ENCODE measurements around the gene ERFL. TPM values are rescaled to one million over a fixed set of nuclear protein-coding genes. Genes with fewer than 3 reads are reported as not detected.

Gene ERFL
- total RNA-seq, 5 donors from 2014 or later (not counting 1 experiment from before 2014, with no cell fraction given): 5.9 to 8.5 (median 6.3) TPM

GRCh38 chr19:41902594-41902993 lies 25.7 kb downstream of the ERFL start:
- POLR2A ChIA-PET: no interaction called here
- no peak overlapping the region for H3K27ac Mint-ChIP-seq

GRCh38 chr19:41901707-41902360 lies 26.4 kb downstream of the ERFL start:
- Histone ChIP-seq H3K36me3 (ENCODE audit: control insufficient read depth in 2 of 2, extremely low read depth in 1 of 2, insufficient read depth in 1 of 2, low read length in 1 of 2) (peaks cover 37 to 93% of the 10 kb centered on the region in 2 donors), H3K4me1 (ENCODE audit: control insufficient read depth in 1 of 2, extremely low read depth in 1 of 2, insufficient read depth in 2 of 2, low read length in 2 of 2) (peaks cover 0 to 65% of the 10 kb centered on the region in 2 experiments), H3K4me3 (ENCODE audit: control insufficient read depth in 1 of 2, extremely low read depth in 1 of 2, low read length in 1 of 2) (no peak overlapping the region), H3K27ac (ENCODE audit: low read length) (no peak overlapping the region), H3K27me3 (replicated peaks in 1 of 2; ENCODE audit: control insufficient read depth in 2 of 2, extremely low read depth in 1 of 2, insufficient read depth in 2 of 2, low read length in 1 of 2) (no peaks in the 10 kb centered on the region), H3K9me3 (no peaks in the 10 kb centered on the region)
- H3K27ac Mint-ChIP-seq: peak overlapping the region in 1 of 2 donors; percentile 68
- no peak overlapping the region for H3K4me3 Mint-ChIP-seq
- peaks cover 39 to 61% (median 60%) of the 10 kb centered on the region in 3 donors for H3K4me1 Mint-ChIP-seq
- ChIA-PET POLR2A (no interaction called here), CTCF (no interaction called here)
- H3K27me3 Mint-ChIP-seq: no peaks in the 10 kb centered on the region
- DNase-seq (no peak), ATAC-seq (replicated peaks in 1 of 4) (no peak)
- WGBS (ENCODE audit: insufficient coverage): 79% methylated on average over 20 of the region's 21 CpGs
- no peaks in the 10 kb centered on the region for H3K9me3 Mint-ChIP-seq
- H3K36me3 Mint-ChIP-seq: peaks cover 52% of the 10 kb centered on the region

More at GRCh38 chr19:41902594-41902993, 25.7 kb downstream of the ERFL start:
- Histone ChIP-seq H3K27me3 (replicated peaks in 1 of 2; ENCODE audit: control insufficient read depth in 2 of 2, extremely low read depth in 1 of 2, insufficient read depth in 2 of 2, low read length in 1 of 2) (no peaks in the 10 kb centered on the region), H3K4me3 (ENCODE audit: control insufficient read depth in 1 of 2, extremely low read depth in 1 of 2, low read length in 1 of 2) (no peak overlapping the region), H3K27ac (ENCODE audit: low read length) (no peak overlapping the region), H3K4me1 (ENCODE audit: control insufficient read depth in 1 of 2, extremely low read depth in 1 of 2, insufficient read depth in 2 of 2, low read length in 2 of 2) (peaks cover 0 to 59% of the 10 kb centered on the region in 2 experiments), H3K36me3 (ENCODE audit: control insufficient read depth in 2 of 2, extremely low read depth in 1 of 2, insufficient read depth in 1 of 2, low read length in 1 of 2) (peaks cover 38 to 94% of the 10 kb centered on the region in 2 donors), H3K9me3 (no peaks in the 10 kb centered on the region)
- ATAC-seq (replicated peaks in 1 of 4) (no peak), DNase-seq (no peak)
- Mint-ChIP-seq H3K36me3 (peaks cover 53% of the 10 kb centered on the region), H3K9me3 (no peaks in the 10 kb centered on the region), H3K4me1 (peaks cover 43 to 63% (median 62%) of the 10 kb centered on the region in 3 donors), H3K27me3 (no peaks in the 10 kb centered on the region), H3K4me3 (no peak overlapping the region)
- CTCF ChIA-PET: no interaction called here
- 97% methylated on average over 17 of the region's 17 CpGs for WGBS (ENCODE audit: insufficient coverage)

- ChIA-PET POLR2A (interaction anchor here in 1 of 2 donors (0.6 kb wide), 1 partner anchor 11 kb away, joined by 3 read pairs; no protein-coding TSS in a partner anchor), CTCF (no interaction called here)
- ATAC-seq (replicated peaks in 1 of 4) (no peak), DNase-seq (no peak)
- 94% methylated on average over 10 of the region's 15 CpGs for whole genome bisulfite sequencing (ENCODE audit: insufficient coverage)
- Mint-ChIP-seq H3K4me1 (peaks cover 44 to 59% (median 55%) of the 10 kb centered on the region in 3 donors), H3K9me3 (no peaks in the 10 kb centered on the region), H3K4me3 (peak overlapping the region in 1 of 3 donors; percentile 32), H3K27me3 (no peaks in the 10 kb centered on the region), H3K27ac (peak overlapping the region in 1 of 2 donors; percentile 55), H3K36me3 (peaks cover 40% of the 10 kb centered on the region)
- Histone ChIP-seq H3K4me3 (ENCODE audit: control insufficient read depth in 1 of 2, extremely low read depth in 1 of 2, low read length in 1 of 2) (no peak overlapping the region), H3K27me3 (replicated peaks in 1 of 2; ENCODE audit: control insufficient read depth in 2 of 2, extremely low read depth in 1 of 2, insufficient read depth in 2 of 2, low read length in 1 of 2) (no peaks in the 10 kb centered on the region), H3K9me3 (no peaks in the 10 kb centered on the region), H3K36me3 (ENCODE audit: control insufficient read depth in 2 of 2, extremely low read depth in 1 of 2, insufficient read depth in 1 of 2, low read length in 1 of 2) (peaks cover 34 to 86% of the 10 kb centered on the region in 2 donors), H3K27ac (ENCODE audit: low read length) (no peak overlapping the region), H3K4me1 (ENCODE audit: control insufficient read depth in 1 of 2, extremely low read depth in 1 of 2, insufficient read depth in 2 of 2, low read length in 2 of 2) (peaks cover 8 to 70% of the 10 kb centered on the region in 2 experiments)
These were observed 30.0 kb downstream of the ERFL start for GRCh38 chr19:41898235-41898634.

GRCh38 chr19:41897820-41898219 lies 30.4 kb downstream of the ERFL start:
- ChIA-PET CTCF (no interaction called here), POLR2A (no interaction called here)
- H3K36me3 Mint-ChIP-seq: peaks cover 44% of the 10 kb centered on the region
- Histone ChIP-seq H3K27me3 (replicated peaks in 1 of 2; ENCODE audit: control insufficient read depth in 2 of 2, extremely low read depth in 1 of 2, insufficient read depth in 2 of 2, low read length in 1 of 2) (no peaks in the 10 kb centered on the region), H3K9me3 (no peaks in the 10 kb centered on the region), H3K27ac (ENCODE audit: low read length) (no peak overlapping the region), H3K4me1 (ENCODE audit: control insufficient read depth in 1 of 2, extremely low read depth in 1 of 2, insufficient read depth in 2 of 2, low read length in 2 of 2) (peaks cover 10 to 70% of the 10 kb centered on the region in 2 experiments), H3K4me3 (ENCODE audit: control insufficient read depth in 1 of 2, extremely low read depth in 1 of 2, low read length in 1 of 2) (no peak overlapping the region), H3K36me3 (ENCODE audit: control insufficient read depth in 2 of 2, extremely low read depth in 1 of 2, insufficient read depth in 1 of 2, low read length in 1 of 2) (peaks cover 34 to 85% of the 10 kb centered on the region in 2 donors)
- no peak for DNase-seq
- ATAC-seq (replicated peaks in 1 of 4): no peak
- no peaks in the 10 kb centered on the region for H3K27me3 Mint-ChIP-seq
- H3K9me3 Mint-ChIP-seq: no peaks in the 10 kb centered on the region
- H3K4me3 Mint-ChIP-seq: peak overlapping the region in 1 of 3 donors; percentile 32
- H3K4me1 Mint-ChIP-seq: peaks cover 48 to 62% (median 56%) of the 10 kb centered on the region in 3 donors
- H3K27ac Mint-ChIP-seq: peak overlapping the region in 1 of 2 donors; percentile 55
- 86% methylated on average over 6 of the region's 24 CpGs for WGBS (ENCODE audit: insufficient coverage)

- Histone ChIP-seq H3K27ac (ENCODE audit: low read length) (no peak overlapping the region), H3K4me3 (ENCODE audit: control insufficient read depth in 1 of 2, extremely low read depth in 1 of 2, low read length in 1 of 2) (no peak overlapping the region), H3K9me3 (no peaks in the 10 kb centered on the region), H3K27me3 (replicated peaks in 1 of 2; ENCODE audit: control insufficient read depth in 2 of 2, extremely low read depth in 1 of 2, insufficient read depth in 2 of 2, low read length in 1 of 2) (no peaks in the 10 kb centered on the region), H3K4me1 (ENCODE audit: control insufficient read depth in 1 of 2, extremely low read depth in 1 of 2, insufficient read depth in 2 of 2, low read length in 2 of 2) (peaks cover 16 to 70% of the 10 kb centered on the region in 2 experiments), H3K36me3 (ENCODE audit: control insufficient read depth in 2 of 2, extremely low read depth in 1 of 2, insufficient read depth in 1 of 2, low read length in 1 of 2) (peaks cover 31 to 85% of the 10 kb centered on the region in 2 donors)
- CTCF ChIA-PET: no interaction called here
- Mint-ChIP-seq H3K9me3 (no peaks in the 10 kb centered on the region), H3K4me3 (peak overlapping the region in 1 of 3 donors; percentile 32), H3K27me3 (no peaks in the 10 kb centered on the region), H3K4me1 (peaks cover 50 to 63% (median 58%) of the 10 kb centered on the region in 3 donors), H3K27ac (no peak overlapping the region), H3K36me3 (peaks cover 43% of the 10 kb centered on the region)
- POLR2A ChIA-PET: no interaction called here
- no peak for ATAC-seq (replicated peaks in 1 of 4)
- WGBS (ENCODE audit: insufficient coverage): no CpG with 5 or more reads among the region's 3 CpGs
- DNase-seq: no peak
These were observed 31.1 kb downstream of the ERFL start for GRCh38 chr19:41897181-41897580.

- ATAC-seq (replicated peaks in 1 of 4) (no peak), DNase-seq (no peak)
- H3K4me3 Mint-ChIP-seq: peak overlapping the region in 1 of 3 donors; percentile 62
- Histone ChIP-seq H3K4me3 (ENCODE audit: control insufficient read depth in 1 of 2, extremely low read depth in 1 of 2, low read length in 1 of 2) (no peak overlapping the region), H3K27me3 (replicated peaks in 1 of 2; ENCODE audit: control insufficient read depth in 2 of 2, extremely low read depth in 1 of 2, insufficient read depth in 2 of 2, low read length in 1 of 2) (no peaks in the 10 kb centered on the region), H3K36me3 (ENCODE audit: control insufficient read depth in 2 of 2, extremely low read depth in 1 of 2, insufficient read depth in 1 of 2, low read length in 1 of 2) (peaks cover 29 to 85% of the 10 kb centered on the region in 2 donors), H3K27ac (ENCODE audit: low read length) (peak overlapping the region; percentile 29), H3K4me1 (ENCODE audit: control insufficient read depth in 1 of 2, extremely low read depth in 1 of 2, insufficient read depth in 2 of 2, low read length in 2 of 2) (peaks cover 21 to 70% of the 10 kb centered on the region in 2 experiments), H3K9me3 (no peaks in the 10 kb centered on the region)
- no peaks in the 10 kb centered on the region for H3K9me3 Mint-ChIP-seq
- WGBS (ENCODE audit: insufficient coverage): no CpG with 5 or more reads among the region's 1 CpG
- peak overlapping the region in 1 of 2 donors; percentile 75 for H3K27ac Mint-ChIP-seq
- ChIA-PET CTCF (interaction anchor here in 1 of 2 donors (0.5 kb wide), 1 partner anchor 49 kb away, joined by 3 read pairs; no protein-coding TSS in a partner anchor), POLR2A (no interaction called here)
- peaks cover 53 to 63% (median 58%) of the 10 kb centered on the region in 3 donors for H3K4me1 Mint-ChIP-seq
- H3K36me3 Mint-ChIP-seq: peaks cover 40% of the 10 kb centered on the region
- H3K27me3 Mint-ChIP-seq: no peaks in the 10 kb centered on the region
These were observed 31.7 kb downstream of the ERFL start for GRCh38 chr19:41896581-41896942.
